ENCODE data around the gene AEN. TPM values are rescaled to one million over a fixed set of nuclear protein-coding genes. Genes with fewer than 3 reads are reported as not detected.

Gene AEN
- 73.3 to 92.4 TPM (median 86.6 TPM) in 5 replicates for total RNA-seq (2022; extraction: Qiagen RNA extraction)

GRCh38 chr15:88620995-88621772, at the start of gene AEN:
Gene AEN, plus strand, starts transcription at chr15:88621340. Its CDS starts 4,870 bp downstream, at chr15:88626210.

GRCh38 chr15:88638626-88639372, 17.7 kb downstream of the AEN start, which contains the start of gene ISG20:
Gene ISG20, plus strand, starts transcription at chr15:88639016. Its CDS starts 351 bp downstream, at chr15:88639367.

Other genes with a start within 250 kb of the AEN start
- gene MRPL46, start 154.0 kb upstream of the AEN start, total RNA-seq (2022; extraction: Qiagen RNA extraction): 52.0 to 65.8 TPM (median 57.0 TPM) in 5 replicates
- 104 to 119 TPM (median 111 TPM) in 5 replicates for gene MRPS11, start 153.6 kb upstream of the AEN start, total RNA-seq (2022; extraction: Qiagen RNA extraction)
- gene DET1, start 74.7 kb upstream of the AEN start, total RNA-seq (2022; extraction: Qiagen RNA extraction): 4.5 to 7.1 TPM (median 5.7 TPM) in 5 replicates
- gene ISG20, start 17.7 kb downstream of the AEN start, total RNA-seq (2022; extraction: Qiagen RNA extraction): 32.2 to 42.8 TPM (median 42.0 TPM) in 5 replicates
- gene ACAN, start 182.1 kb downstream of the AEN start, total RNA-seq (2022; extraction: Qiagen RNA extraction): 0.77 to 0.99 TPM (median 0.84 TPM) in 5 replicates

All from A549 treated with Mapracorat at 1 μM for 4 hours (cell line).